H1 (cell line): ENCODE results near the gene CHST2.

Experiments
- ATF3 ChIP-seq: IDR thresholded peaks from 2 replicates; pipeline ENCODE4 v1.6.1; 2011; ENCODE audit warnings: low read depth, mild to moderate bottlenecking, low read length; ENCODE audit not compliant: insufficient read depth
- CBX5 ChIP-seq: fragments of 300-800, 300-1000 bp; sonication (generic); IDR thresholded peaks from 2 replicates; pipeline ENCODE4 v1.7.1; 2016; ENCODE audit warnings: antibody characterized with exemption, low read length, low read depth
- EGR1 ChIP-seq: IDR thresholded peaks from 2 replicates; pipeline ENCODE4 v1.6.1; 2011; ENCODE audit warnings: low read depth, low read length, borderline replicate concordance
- EZH2 ChIP-seq: fragments of 200-600 bp; sonication (generic); IDR thresholded peaks from 2 replicates; pipeline ENCODE4 v1.7.1; 2012; ENCODE audit warnings: low read depth, mild to moderate bottlenecking, moderate library complexity, low read length, inconsistent platforms; ENCODE audit not compliant: severe bottlenecking
- KDM5A ChIP-seq: fragments of 200-600 bp; IDR thresholded peaks from 2 replicates; pipeline ENCODE4 v1.7.1; 2012; ENCODE audit warnings: mild to moderate bottlenecking, low read length, inconsistent platforms, mixed read lengths
- MAFK ChIP-seq: IDR thresholded peaks from 2 replicates; pipeline ENCODE4 v1.6.1; 2012; ENCODE audit warnings: low read depth, mild to moderate bottlenecking, improper control_type of control experiment, low read length
- MAX ChIP-seq: IDR thresholded peaks from 2 replicates; pipeline ENCODE4 v1.6.1; 2012; ENCODE audit warnings: inconsistent platforms
- RAD21 ChIP-seq, 2 experiments: IDR thresholded peaks in 1 of 2; conservative IDR thresholded peaks in 1 of 2; 2 replicates each; pipeline ENCODE4 v1.6.1; 2011; ENCODE audit warnings: low read depth in 2 of 2, low read length in 2 of 2, improper control_type of control experiment in 1 of 2, inconsistent platforms in 1 of 2, mild to moderate bottlenecking in 1 of 2, moderate library complexity in 1 of 2
- TF ChIP-seq, protein P1 (sequence below), 3 experiments: IDR thresholded peaks; 1 replicate in 2 of 3; 2 replicates in 1 of 3; pipeline versions ENCODE4 v1.5.1 to v1.6.1; 2011; ENCODE audit warnings: low read length in 3 of 3, mild to moderate bottlenecking in 3 of 3, inconsistent platforms in 2 of 3, low read depth in 1 of 3, moderate library complexity in 1 of 3; ENCODE audit not compliant: insufficient read depth in 1 of 3; ENCODE audit errors: control extremely low read depth in 1 of 3
- TF ChIP-seq, protein P2 (sequence below): IDR thresholded peaks from 2 replicates; pipeline ENCODE4 v1.6.1; 2012; ENCODE audit warnings: inconsistent platforms

DNA sequence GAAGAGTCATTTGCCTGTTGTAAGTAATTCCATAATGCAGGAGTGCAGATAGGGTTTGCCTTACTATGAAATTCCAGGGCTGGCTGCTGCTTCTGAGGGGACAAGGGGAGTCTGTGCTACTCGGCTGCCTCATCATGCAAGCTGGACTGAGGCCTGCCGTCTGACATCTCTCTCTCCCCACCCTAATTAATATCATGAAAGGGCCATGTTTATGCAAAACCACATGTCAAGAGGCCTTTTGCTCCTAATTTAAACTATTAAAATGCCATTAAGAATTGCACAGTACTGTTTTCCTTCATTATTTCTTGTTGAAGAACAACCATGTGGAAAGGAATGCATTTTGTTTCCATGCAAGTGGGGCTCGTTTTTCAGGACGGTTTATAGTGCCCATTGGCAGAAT, 26.3 kb downstream of the CHST2 start:
- TF ChIP-seq, protein P1, sequence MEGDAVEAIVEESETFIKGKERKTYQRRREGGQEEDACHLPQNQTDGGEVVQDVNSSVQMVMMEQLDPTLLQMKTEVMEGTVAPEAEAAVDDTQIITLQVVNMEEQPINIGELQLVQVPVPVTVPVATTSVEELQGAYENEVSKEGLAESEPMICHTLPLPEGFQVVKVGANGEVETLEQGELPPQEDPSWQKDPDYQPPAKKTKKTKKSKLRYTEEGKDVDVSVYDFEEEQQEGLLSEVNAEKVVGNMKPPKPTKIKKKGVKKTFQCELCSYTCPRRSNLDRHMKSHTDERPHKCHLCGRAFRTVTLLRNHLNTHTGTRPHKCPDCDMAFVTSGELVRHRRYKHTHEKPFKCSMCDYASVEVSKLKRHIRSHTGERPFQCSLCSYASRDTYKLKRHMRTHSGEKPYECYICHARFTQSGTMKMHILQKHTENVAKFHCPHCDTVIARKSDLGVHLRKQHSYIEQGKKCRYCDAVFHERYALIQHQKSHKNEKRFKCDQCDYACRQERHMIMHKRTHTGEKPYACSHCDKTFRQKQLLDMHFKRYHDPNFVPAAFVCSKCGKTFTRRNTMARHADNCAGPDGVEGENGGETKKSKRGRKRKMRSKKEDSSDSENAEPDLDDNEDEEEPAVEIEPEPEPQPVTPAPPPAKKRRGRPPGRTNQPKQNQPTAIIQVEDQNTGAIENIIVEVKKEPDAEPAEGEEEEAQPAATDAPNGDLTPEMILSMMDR (IDR thresholded peaks at IDR 0.05; ENCODE audit: control extremely low read depth in 1 of 3, insufficient read depth in 1 of 3, low read depth in 1 of 3, low read length in 3 of 3), result no peak
- no peak for TF ChIP-seq KDM5A
- TF ChIP-seq RAD21 (IDR thresholded peaks at IDR 0.05 in 1 of 2, conservative IDR thresholded peaks at IDR 0.05 in 1 of 2; ENCODE audit: low read depth in 2 of 2, low read length in 2 of 2), result no peak
- TF ChIP-seq ATF3, result no peak
- no peak for TF ChIP-seq CBX5
- TF ChIP-seq, protein P2, sequence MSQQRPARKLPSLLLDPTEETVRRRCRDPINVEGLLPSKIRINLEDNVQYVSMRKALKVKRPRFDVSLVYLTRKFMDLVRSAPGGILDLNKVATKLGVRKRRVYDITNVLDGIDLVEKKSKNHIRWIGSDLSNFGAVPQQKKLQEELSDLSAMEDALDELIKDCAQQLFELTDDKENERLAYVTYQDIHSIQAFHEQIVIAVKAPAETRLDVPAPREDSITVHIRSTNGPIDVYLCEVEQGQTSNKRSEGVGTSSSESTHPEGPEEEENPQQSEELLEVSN, result no peak
- no peak for TF ChIP-seq MAFK
- no peak for TF ChIP-seq EZH2
- no peak for TF ChIP-seq MAX
- no peak for TF ChIP-seq EGR1
